PFSK-1 (cell line): ENCODE measurements around the gene HDGFL2.

Source experiments
- POLR2AphosphoS5 ChIP-seq: IDR thresholded peaks from 2 replicates; pipeline ENCODE4 v1.6.1; 2012; ENCODE audit warnings: low read depth, mild to moderate bottlenecking, control low read depth, low read length, moderate library complexity
- REST ChIP-seq, 2 experiments: IDR thresholded peaks; 2 replicates each; pipeline versions ENCODE4 v1.6.1 to v1.8.0; 2011 to 2012; ENCODE audit warnings: low read depth in 2 of 2, low read length in 2 of 2, control low read depth in 1 of 2, inconsistent platforms in 1 of 2, mild to moderate bottlenecking in 1 of 2, moderate library complexity in 1 of 2; ENCODE audit not compliant: insufficient read depth in 1 of 2

GRCh38 chr19:4472174-4472974 lies at the start of gene HDGFL2:
- TF ChIP-seq REST (IDR thresholded peaks at IDR 0.05; ENCODE audit: insufficient read depth in 1 of 2, low read depth in 2 of 2, low read length in 2 of 2) (no peak), POLR2AphosphoS5 (no peak)
